SU-DHL-6 (cell line): Measurements from ENCODE around the gene SCRT2.

Experiments used
- H2AFZ ChIP-seq: fragments of 200-600 bp; sonication (generic); 2 replicates; pipeline ENCODE4 v1.6.1; 2014; ENCODE audit warnings: low read depth, mild to moderate bottlenecking, moderate library complexity, mixed read lengths, antibody characterized with exemption, low read length; ENCODE audit not compliant: severe bottlenecking
- H3F3A ChIP-seq: fragments of 200-600 bp; shearing (Covaris generic); 2 replicates; pipeline ENCODE4 v1.6.0; 2016; ENCODE audit warnings: antibody characterized with exemption, mild to moderate bottlenecking; ENCODE audit not compliant: insufficient read depth
- H3K27ac ChIP-seq: fragments of 200-600 bp; sonication (generic); 2 replicates; pipeline ENCODE4 v1.5.1; 2016; ENCODE audit warnings: low read depth, mild to moderate bottlenecking, low read length, moderate library complexity, mixed read lengths
- H3K27me3 ChIP-seq: fragments of 200-600 bp; sonication (generic), shearing (Covaris generic); 2 replicates; pipeline ENCODE4 v1.6.0; 2014; ENCODE audit warnings: mild to moderate bottlenecking, low read length
- H3K36me3 ChIP-seq: fragments of 200-600 bp; sonication (generic); 2 replicates; pipeline ENCODE4 v1.6.1; 2014; ENCODE audit warnings: mild to moderate bottlenecking, low read length, mixed read lengths
- H3K4me2 ChIP-seq: fragments of 300-600, 200-600 bp; shearing (Covaris generic), sonication (generic); 2 replicates; pipeline ENCODE4 v1.6.0; 2014; ENCODE audit warnings: low read length, low read depth, mild to moderate bottlenecking; ENCODE audit not compliant: poor library complexity, severe bottlenecking
- H3K4me3 ChIP-seq: fragments of 200-600 bp; sonication (generic); 2 replicates; pipeline ENCODE4 v1.5.1; 2014; ENCODE audit warnings: antibody characterized with exemption, low read length, mild to moderate bottlenecking, mixed read lengths; ENCODE audit not compliant: insufficient read depth, poor library complexity, severe bottlenecking
- H3K79me2 ChIP-seq: fragments of 200-600 bp; sonication (generic); 2 replicates; pipeline ENCODE4 v1.6.1; 2014; ENCODE audit warnings: mild to moderate bottlenecking, low read length, moderate library complexity; ENCODE audit not compliant: insufficient read depth
- H3K9ac ChIP-seq: fragments of 200-600 bp; sonication (generic); 2 replicates; pipeline ENCODE4 v1.7.0; 2014; ENCODE audit warnings: mild to moderate bottlenecking, low read length
- H3K9me2 ChIP-seq: fragments of 200-600 bp; sonication (generic); replicated peaks from 2 replicates; pipeline ENCODE4 v1.6.1; 2014; ENCODE audit warnings: low read length; ENCODE audit not compliant: insufficient read depth
- H3K9me3 ChIP-seq: fragments of 200-600 bp; sonication (generic); 2 replicates; pipeline ENCODE4 v1.6.1; 2014; ENCODE audit warnings: low read length, mixed read lengths; ENCODE audit not compliant: insufficient read depth
- H4K20me1 ChIP-seq: fragments of 200-600 bp; sonication (generic); 2 replicates; pipeline ENCODE4 v1.6.1; 2014; ENCODE audit warnings: low read depth, mild to moderate bottlenecking, antibody characterized with exemption, low read length, moderate library complexity, mixed read lengths
- CTCF ChIP-seq: fragments of 200-600 bp; sonication (generic); IDR thresholded peaks from one replicate; pipeline ENCODE4 v1.5.1; 2017; ENCODE audit warnings: antibody characterized with exemption, mild to moderate bottlenecking, low read length, moderate library complexity; ENCODE audit not compliant: insufficient read depth, poor library complexity, severe bottlenecking
- EZH2phosphoT487 ChIP-seq: fragments of 200-600 bp; sonication (generic), shearing (Covaris generic); conservative IDR thresholded peaks from 2 replicates; pipeline ENCODE4 v1.6.1; 2018; ENCODE audit warnings: mild to moderate bottlenecking, antibody characterized with exemption, low read length, moderate library complexity, mixed read lengths

SCRT2 gene

GRCh38 chr20:666877-667276 lies 8.7 kb downstream of the SCRT2 start:
- Histone ChIP-seq H3K79me2 (no peaks in the 10 kb centered on the region), H3K9me3 (no peaks in the 10 kb centered on the region), H3K27me3 (no peaks in the 10 kb centered on the region), H3K27ac (no peak overlapping the region), H3K4me2 (no peak overlapping the region), H2AFZ (no peak overlapping the region), H3K4me3 (no peak overlapping the region), H3K36me3 (no peaks in the 10 kb centered on the region), H4K20me1 (no peaks in the 10 kb centered on the region), H3F3A (no peaks in the 10 kb centered on the region), H3K9me2 (no peaks in the 10 kb centered on the region), H3K9ac (no peak overlapping the region)
- TF ChIP-seq CTCF: no peak
- no peak for TF ChIP-seq EZH2phosphoT487

GRCh38 chr20:665276-665675 lies 10.3 kb downstream of the SCRT2 start:
- no peaks in the 10 kb centered on the region for H3K36me3 ChIP-seq
- no peak overlapping the region for H3K9ac ChIP-seq
- no peaks in the 10 kb centered on the region for H4K20me1 ChIP-seq
- TF ChIP-seq CTCF: no peak
- no peak for TF ChIP-seq EZH2phosphoT487
- H3K9me3 ChIP-seq: no peaks in the 10 kb centered on the region
- H3K27me3 ChIP-seq: no peaks in the 10 kb centered on the region
- no peaks in the 10 kb centered on the region for H3K79me2 ChIP-seq
- H3K27ac ChIP-seq: no peak overlapping the region
- no peak overlapping the region for H2AFZ ChIP-seq
- no peak overlapping the region for H3K4me2 ChIP-seq
- H3K4me3 ChIP-seq: no peak overlapping the region
- no peaks in the 10 kb centered on the region for H3K9me2 ChIP-seq
- no peaks in the 10 kb centered on the region for H3F3A ChIP-seq

- no peak overlapping the region for H3K4me3 ChIP-seq
- no peaks in the 10 kb centered on the region for H3K9me3 ChIP-seq
- no peak overlapping the region for H3K4me2 ChIP-seq
- no peaks in the 10 kb centered on the region for H3F3A ChIP-seq
- no peaks in the 10 kb centered on the region for H3K36me3 ChIP-seq
- no peak overlapping the region for H2AFZ ChIP-seq
- H3K79me2 ChIP-seq: no peaks in the 10 kb centered on the region
- no peaks in the 10 kb centered on the region for H3K9me2 ChIP-seq
- no peak overlapping the region for H3K27ac ChIP-seq
- TF ChIP-seq EZH2phosphoT487 (no peak), CTCF (no peak)
- no peak overlapping the region for H3K9ac ChIP-seq
- H4K20me1 ChIP-seq: no peaks in the 10 kb centered on the region
- H3K27me3 ChIP-seq: no peaks in the 10 kb centered on the region
These were observed 11.0 kb downstream of the SCRT2 start for GRCh38 chr20:664576-664975.

GRCh38 chr20:664151-664550 lies 11.5 kb downstream of the SCRT2 start:
- Histone ChIP-seq H3K4me3 (no peak overlapping the region), H4K20me1 (no peaks in the 10 kb centered on the region), H3K79me2 (no peaks in the 10 kb centered on the region), H3K27me3 (no peaks in the 10 kb centered on the region), H3F3A (no peaks in the 10 kb centered on the region), H3K9me3 (no peaks in the 10 kb centered on the region), H3K9me2 (no peaks in the 10 kb centered on the region), H2AFZ (no peak overlapping the region), H3K27ac (no peak overlapping the region), H3K9ac (no peak overlapping the region), H3K36me3 (no peaks in the 10 kb centered on the region), H3K4me2 (no peak overlapping the region)
- no peak for TF ChIP-seq EZH2phosphoT487
- no peak for TF ChIP-seq CTCF
